Left ventricle myocardium inferior (tissue), 1 donor: Measurements from ENCODE around the gene ARF3. TPM values are rescaled to one million over a fixed set of nuclear protein-coding genes. Genes with fewer than 3 reads are reported as not detected.

Source experiments
- DNase-seq: peaks from one replicate; pipeline ENCODE4 v3.0.0-alpha.2; 2020
- H3K27ac ChIP-seq: fragments of 200-600 bp; replicated peaks from 2 replicates; pipeline ENCODE4 v1.8.0; 2021
- H3K27me3 ChIP-seq: fragments of 200-600 bp; 2 replicates; pipeline ENCODE4 v1.8.0; 2021; ENCODE audit warnings: low read depth
- H3K36me3 ChIP-seq: fragments of 200-600 bp; 2 replicates; pipeline ENCODE4 v1.8.0; 2021
- H3K4me1 ChIP-seq: fragments of 200-600 bp; 2 replicates; pipeline ENCODE4 v1.8.0; 2021
- H3K4me3 ChIP-seq: fragments of 200-600 bp; 2 replicates; pipeline ENCODE4 v1.8.0; 2021; ENCODE audit warnings: mild to moderate bottlenecking, moderate library complexity
- H3K9me3 ChIP-seq: fragments of 200-600 bp; replicated peaks from 2 replicates; pipeline ENCODE4 v1.8.0; 2021
- CTCF ChIP-seq: fragments of 200-600 bp; IDR thresholded peaks from 2 replicates; pipeline ENCODE4 v1.8.0; 2021; ENCODE audit warnings: antibody characterized with exemption, mild to moderate bottlenecking, borderline replicate concordance
- intact Hi-C: fragments of 100-400 bp; cut with micrococcal nuclease; formaldehyde crosslinking; loops from one replicate; pipeline ENCODE4 v1.11.0; 2022
- total RNA-seq: library from RNA; stranded (reverse); fragmentation: NEBNext Ultra II Directional; extraction: Animal tissue kit (Norgen Biotek cat#: 25700); gene quantifications from one replicate; pipeline ENCODE4 v1.2.1, GENCODE V29; 2021
- donor health status: DM: no; HTN: yes; CAD: no; lungs with severe emphysema.

The ARF3 gene
- total RNA-seq, 1 donor from 2014 or later = 49.6 TPM

- no peak overlapping the region for H3K4me3 ChIP-seq
- intact Hi-C loops = no loop called here
- H3K36me3 ChIP-seq = no peaks in the 10 kb centered on the region
- DNase-seq = no peak
- no peak overlapping the region for H3K27ac ChIP-seq
- H3K27me3 ChIP-seq = peaks cover 83% of the 10 kb centered on the region
- peaks cover 37% of the 10 kb centered on the region for H3K4me1 ChIP-seq
- no peak for TF ChIP-seq CTCF
- H3K9me3 ChIP-seq = no peaks in the 10 kb centered on the region
These were observed 36.5 kb upstream of the ARF3 start for GRCh38 chr12:48993787-48994186.

- H3K27me3 ChIP-seq = peaks cover 86% of the 10 kb centered on the region
- intact Hi-C loops = no loop called here
- no peak overlapping the region for H3K27ac ChIP-seq
- no peak for TF ChIP-seq CTCF
- no peaks in the 10 kb centered on the region for H3K36me3 ChIP-seq
- H3K4me1 ChIP-seq = peaks cover 15% of the 10 kb centered on the region
- H3K9me3 ChIP-seq = no peaks in the 10 kb centered on the region
- no peak for DNase-seq
- H3K4me3 ChIP-seq = no peak overlapping the region
These were observed 34.2 kb upstream of the ARF3 start for GRCh38 chr12:48991247-48992050.

- TF ChIP-seq CTCF = no peak
- intact Hi-C loops = no loop called here
- H3K27me3 ChIP-seq = peaks cover 91% of the 10 kb centered on the region
These were observed 33.3 kb upstream of the ARF3 start for GRCh38 chr12:48990552-48990951.

GRCh38 chr12:48988030-48988649, 30.9 kb upstream of the ARF3 start:
- Histone ChIP-seq H3K4me1 (peaks cover 16% of the 10 kb centered on the region), H3K27ac (no peak overlapping the region), H3K4me3 (no peak overlapping the region), H3K27me3 (peaks cover 93% of the 10 kb centered on the region), H3K36me3 (no peaks in the 10 kb centered on the region), H3K9me3 (no peaks in the 10 kb centered on the region)
- intact Hi-C loops = no loop called here
- peak; percentile 86 for TF ChIP-seq CTCF
- no peak for DNase-seq

More at GRCh38 chr12:48990552-48990951, 33.3 kb upstream of the ARF3 start:
- DNase-seq = no peak
- H3K27ac ChIP-seq = no peak overlapping the region
- H3K36me3 ChIP-seq = no peaks in the 10 kb centered on the region
- peaks cover 22% of the 10 kb centered on the region for H3K4me1 ChIP-seq
- no peaks in the 10 kb centered on the region for H3K9me3 ChIP-seq
- H3K4me3 ChIP-seq = no peak overlapping the region

- TF ChIP-seq CTCF = no peak
- no peaks in the 10 kb centered on the region for H3K36me3 ChIP-seq
- no peak overlapping the region for H3K4me3 ChIP-seq
- H3K27ac ChIP-seq = no peak overlapping the region
- peaks cover 96% of the 10 kb centered on the region for H3K27me3 ChIP-seq
- H3K9me3 ChIP-seq = no peaks in the 10 kb centered on the region
- peaks cover 16% of the 10 kb centered on the region for H3K4me1 ChIP-seq
- no peak for DNase-seq
- intact Hi-C loops = no loop called here
These were observed 29.5 kb upstream of the ARF3 start for GRCh38 chr12:48986720-48987291.
